Measurements from ENCODE around the gene TBC1D2.
"Not testable (repeated sequence)": the region's sequence is repeated elsewhere in the genome, so short reads cannot be mapped to it uniquely, and the experiment has no call there.

TBC1D2 gene, protein sequence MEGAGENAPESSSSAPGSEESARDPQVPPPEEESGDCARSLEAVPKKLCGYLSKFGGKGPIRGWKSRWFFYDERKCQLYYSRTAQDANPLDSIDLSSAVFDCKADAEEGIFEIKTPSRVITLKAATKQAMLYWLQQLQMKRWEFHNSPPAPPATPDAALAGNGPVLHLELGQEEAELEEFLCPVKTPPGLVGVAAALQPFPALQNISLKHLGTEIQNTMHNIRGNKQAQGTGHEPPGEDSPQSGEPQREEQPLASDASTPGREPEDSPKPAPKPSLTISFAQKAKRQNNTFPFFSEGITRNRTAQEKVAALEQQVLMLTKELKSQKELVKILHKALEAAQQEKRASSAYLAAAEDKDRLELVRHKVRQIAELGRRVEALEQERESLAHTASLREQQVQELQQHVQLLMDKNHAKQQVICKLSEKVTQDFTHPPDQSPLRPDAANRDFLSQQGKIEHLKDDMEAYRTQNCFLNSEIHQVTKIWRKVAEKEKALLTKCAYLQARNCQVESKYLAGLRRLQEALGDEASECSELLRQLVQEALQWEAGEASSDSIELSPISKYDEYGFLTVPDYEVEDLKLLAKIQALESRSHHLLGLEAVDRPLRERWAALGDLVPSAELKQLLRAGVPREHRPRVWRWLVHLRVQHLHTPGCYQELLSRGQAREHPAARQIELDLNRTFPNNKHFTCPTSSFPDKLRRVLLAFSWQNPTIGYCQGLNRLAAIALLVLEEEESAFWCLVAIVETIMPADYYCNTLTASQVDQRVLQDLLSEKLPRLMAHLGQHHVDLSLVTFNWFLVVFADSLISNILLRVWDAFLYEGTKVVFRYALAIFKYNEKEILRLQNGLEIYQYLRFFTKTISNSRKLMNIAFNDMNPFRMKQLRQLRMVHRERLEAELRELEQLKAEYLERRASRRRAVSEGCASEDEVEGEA

DNA sequence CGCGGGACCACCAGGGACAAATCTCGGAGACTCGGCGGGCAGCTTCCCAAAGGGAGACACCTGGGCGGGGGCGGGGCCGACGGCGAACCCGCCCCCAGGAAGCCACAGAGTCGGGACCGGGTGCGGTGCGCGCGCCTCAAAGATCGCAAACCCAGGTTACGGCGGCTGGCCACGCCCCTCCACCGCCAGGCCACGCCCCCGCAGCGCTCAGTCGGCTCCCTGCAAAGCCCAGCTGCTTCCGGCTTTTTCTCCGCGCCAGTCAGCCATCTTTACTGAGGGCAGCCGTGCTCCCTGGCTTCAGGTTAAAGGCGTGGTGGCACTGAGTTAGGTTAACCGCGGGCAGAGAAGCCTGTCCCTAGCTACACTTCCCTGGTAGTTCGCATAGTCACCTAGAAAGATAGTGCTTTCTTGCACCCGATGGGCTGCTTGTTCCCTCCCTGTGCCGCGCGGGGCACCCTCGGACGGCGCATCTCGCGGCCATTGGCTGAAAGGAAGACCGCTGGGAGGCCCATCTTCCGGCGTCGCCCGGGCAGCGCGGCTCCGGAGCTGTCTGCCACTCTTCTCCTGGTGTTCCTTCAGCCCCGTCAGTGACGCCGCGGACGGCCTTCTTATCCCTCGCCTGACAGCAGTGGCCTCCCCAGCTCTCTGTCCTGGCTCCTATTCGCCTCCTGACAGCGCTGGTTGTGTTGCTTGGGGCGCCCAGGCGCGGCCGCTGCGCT, at the start of gene TBC1D2:
TSS of gene TBC1D2 (minus strand) at position 72 of the 719 bp plus-strand sequence. CDS start 108 bp downstream, outside the sequence.
- peak; percentile 91 to 94 for DNase-seq (ENCODE audit: extremely low read depth in 1 of 2, low read depth in 1 of 2)

DNA sequence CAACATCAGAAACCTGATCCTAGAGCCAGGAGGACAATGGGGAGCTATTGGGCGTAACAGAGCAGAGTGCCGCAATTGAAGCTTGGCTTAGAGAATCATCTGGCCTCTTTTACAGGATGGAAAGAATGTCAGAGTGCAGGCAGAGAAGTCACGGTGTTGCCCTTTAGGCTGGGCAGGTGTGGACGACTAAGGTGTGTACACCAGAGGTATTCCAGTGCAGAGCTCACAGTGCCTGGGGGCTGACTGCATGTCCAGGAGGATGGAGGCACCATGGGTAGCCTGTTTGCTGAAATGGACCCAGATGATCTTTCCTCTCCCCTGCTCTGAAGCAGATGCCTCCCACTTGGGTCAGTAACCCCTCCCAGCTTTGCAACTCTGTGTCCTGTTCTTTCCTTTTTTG, 48.9 kb upstream of the TBC1D2 start:
- DNase-seq (ENCODE audit: extremely low read depth in 1 of 2, low read depth in 1 of 2) = no peak

DNA sequence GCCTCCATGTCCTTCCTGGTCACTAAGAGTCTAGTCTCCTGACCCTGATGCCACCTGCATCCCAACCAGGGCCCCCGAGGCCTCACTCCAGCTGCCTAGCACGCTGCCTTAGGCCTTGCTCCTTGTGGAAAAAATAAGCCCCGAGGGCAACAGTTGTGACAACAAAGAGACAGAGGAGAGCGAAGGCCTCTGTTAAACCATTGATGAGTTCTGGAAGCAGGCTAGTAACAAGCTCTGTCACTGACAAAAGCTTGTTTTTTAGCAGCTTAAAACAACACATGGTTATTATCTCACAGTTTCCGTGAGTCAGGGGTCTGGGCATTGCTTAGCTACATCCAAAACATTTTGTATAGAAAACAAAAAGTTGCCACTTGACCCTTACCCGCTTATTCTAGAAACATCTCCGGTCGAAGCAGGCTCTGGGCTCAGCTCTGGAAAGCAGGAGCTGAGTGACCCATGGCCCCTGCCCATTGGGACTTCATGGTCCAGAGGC, 48.2 kb upstream of the TBC1D2 start:
- no peak for DNase-seq (ENCODE audit: extremely low read depth in 1 of 2, low read depth in 1 of 2)

DNA sequence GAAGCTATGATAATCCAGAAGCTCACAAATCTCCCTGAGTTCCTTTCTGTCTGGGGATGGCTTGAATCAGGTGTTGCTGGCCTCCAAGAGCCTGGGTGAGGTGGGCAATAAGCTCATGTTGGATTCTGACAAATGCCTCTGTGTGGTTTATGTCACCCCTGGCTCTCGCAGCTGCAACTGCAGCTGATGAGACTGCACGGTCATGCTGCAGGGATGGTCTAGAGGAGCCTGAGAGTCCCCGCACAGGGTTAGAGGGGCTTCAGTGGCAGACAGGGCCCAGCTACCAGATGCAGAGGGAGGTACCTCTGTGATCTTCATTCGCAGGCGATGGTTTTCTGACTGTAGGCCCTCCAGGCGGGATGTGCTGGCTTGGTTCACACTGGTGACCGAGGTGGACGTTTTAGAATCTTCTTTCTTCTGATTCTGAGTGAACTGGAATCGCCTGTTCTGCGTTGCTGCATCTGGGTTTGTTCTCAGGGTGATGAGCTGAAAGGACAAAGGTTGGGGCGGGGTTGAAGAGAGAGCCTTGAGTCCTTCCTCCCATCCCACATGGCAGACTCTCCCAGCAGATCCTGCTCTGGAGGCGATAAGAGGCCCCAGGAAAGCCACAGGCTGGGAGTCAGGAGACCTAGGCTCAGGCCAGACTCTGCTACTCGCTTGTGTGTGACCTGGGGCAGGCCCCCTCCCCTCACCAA, 47.6 kb upstream of the TBC1D2 start:
- no peak for DNase-seq (ENCODE audit: extremely low read depth in 1 of 2, low read depth in 1 of 2)

DNA sequence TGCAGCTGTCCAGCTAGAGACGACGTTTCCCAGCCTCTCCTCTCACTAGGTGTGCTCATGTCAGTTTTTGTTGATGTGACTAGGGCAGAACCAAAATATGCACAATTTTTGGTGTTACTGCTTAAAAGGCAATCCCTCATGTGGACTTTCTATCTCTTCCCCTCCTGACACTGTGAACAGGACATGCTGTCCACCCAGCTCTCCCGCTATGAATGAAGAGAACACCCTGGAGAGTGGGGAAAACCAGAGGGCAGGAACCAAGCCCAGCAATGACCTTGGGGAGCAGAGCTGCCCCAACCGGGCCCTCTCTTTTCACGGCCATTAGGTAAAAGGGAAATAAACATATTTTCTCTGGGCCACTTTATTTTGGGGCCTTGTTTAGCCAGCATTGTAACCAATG, 46.7 kb upstream of the TBC1D2 start:
- no peak for DNase-seq (ENCODE audit: extremely low read depth in 1 of 2, low read depth in 1 of 2)

DNA sequence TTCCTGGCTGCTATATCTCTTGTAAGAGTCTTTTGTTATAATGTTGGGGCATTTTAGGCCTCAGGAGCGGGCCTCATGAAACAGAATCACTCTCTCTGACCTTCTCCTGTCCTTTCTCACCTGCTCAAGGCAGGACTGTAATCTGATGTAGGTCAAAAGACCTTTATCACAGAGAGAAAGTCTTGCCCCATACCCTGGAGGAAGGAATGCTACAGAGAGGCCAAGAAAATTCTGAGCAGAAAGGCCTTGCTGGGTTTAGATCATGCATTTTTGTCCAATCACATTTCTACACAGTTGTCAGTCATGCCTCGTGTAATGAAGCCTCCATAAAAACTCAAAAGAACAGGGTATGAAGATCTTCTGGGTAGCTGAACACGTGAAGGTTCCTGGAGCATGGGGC, 45.2 kb upstream of the TBC1D2 start:
- no peak for DNase-seq (ENCODE audit: extremely low read depth in 1 of 2, low read depth in 1 of 2)

DNA sequence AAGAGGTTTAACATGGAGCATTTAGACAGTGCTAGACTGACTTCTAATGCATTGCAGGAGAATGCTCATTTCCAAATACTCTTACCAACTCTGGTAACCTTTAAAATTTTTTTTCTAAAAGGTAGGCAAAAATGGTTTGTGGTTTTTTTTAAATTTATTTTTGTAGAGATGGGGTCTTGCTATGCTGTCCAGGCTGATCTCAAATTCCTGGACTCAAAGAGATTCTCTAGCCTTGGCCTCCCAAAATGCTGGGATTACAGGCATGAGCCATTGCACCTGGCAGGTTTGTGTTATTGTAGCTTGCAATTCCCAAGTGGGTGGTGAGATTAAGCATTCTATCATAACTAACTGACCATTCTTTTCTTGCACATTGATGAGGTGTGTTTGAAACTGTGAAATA, 43.0 kb upstream of the TBC1D2 start:
- DNase-seq (ENCODE audit: extremely low read depth in 1 of 2, low read depth in 1 of 2) = no peak

DNA sequence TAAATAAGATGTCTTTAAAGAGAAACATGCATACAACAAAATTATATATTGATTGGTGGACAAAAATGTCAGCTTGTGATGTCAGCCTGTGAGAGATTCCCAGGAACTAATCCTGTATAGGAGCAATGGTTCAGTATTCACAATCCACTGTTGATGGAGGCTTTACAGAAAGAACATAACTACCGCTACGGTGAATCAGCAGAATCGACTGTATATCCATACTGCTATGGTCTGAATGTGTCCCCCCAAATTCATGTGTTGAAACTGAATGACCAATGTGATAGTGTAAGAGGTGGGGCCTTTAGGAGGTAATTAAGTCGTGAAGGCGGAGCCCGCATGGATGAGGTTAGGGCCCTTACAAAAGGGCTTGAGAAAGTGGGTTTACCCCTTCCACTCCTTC, 40.4 kb upstream of the TBC1D2 start:
- DNase-seq (ENCODE audit: extremely low read depth in 1 of 2, low read depth in 1 of 2) = no peak

DNA sequence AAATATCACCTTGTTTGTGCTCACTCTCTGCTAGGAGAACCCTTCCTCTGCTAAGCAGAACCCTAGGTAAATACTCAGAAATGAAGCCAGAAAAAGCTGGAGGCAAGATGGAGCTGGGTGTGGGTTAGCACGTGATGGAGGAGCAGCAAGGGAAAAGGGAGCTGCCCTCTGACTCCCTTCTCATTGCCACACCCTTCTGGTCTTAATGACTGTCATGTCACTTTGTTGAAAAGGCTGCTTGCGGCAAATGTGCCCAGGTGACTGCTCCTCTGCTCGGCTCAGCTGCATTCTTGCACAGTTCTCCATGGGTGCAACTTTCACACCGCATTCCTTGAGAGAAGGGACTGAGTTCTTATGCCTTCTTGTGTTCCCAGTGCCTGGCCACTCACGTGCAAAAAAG, 36.4 kb upstream of the TBC1D2 start:
- no peak for DNase-seq (ENCODE audit: extremely low read depth in 1 of 2, low read depth in 1 of 2)

DNA sequence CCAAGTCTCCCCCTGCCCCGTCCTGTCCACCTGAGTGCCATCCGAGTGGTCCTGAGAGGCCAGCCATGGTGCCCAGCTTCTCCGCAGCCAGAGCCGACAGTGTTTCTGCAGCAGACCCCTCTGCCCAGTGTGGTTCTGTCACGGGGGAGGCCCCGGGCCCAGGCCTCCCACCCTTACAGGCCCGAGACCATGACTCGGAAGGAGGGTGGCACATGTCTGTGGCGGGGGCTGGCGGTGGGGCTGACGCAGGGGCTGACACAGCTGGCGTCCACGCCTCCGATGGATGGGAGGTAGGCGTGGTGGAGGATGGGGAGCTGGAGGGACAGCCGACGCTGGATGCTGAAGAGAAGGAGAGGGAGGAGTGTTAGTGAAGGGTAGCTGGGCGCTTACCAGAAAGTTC, 35.0 kb upstream of the TBC1D2 start:
- no peak for DNase-seq (ENCODE audit: extremely low read depth in 1 of 2, low read depth in 1 of 2)

DNA sequence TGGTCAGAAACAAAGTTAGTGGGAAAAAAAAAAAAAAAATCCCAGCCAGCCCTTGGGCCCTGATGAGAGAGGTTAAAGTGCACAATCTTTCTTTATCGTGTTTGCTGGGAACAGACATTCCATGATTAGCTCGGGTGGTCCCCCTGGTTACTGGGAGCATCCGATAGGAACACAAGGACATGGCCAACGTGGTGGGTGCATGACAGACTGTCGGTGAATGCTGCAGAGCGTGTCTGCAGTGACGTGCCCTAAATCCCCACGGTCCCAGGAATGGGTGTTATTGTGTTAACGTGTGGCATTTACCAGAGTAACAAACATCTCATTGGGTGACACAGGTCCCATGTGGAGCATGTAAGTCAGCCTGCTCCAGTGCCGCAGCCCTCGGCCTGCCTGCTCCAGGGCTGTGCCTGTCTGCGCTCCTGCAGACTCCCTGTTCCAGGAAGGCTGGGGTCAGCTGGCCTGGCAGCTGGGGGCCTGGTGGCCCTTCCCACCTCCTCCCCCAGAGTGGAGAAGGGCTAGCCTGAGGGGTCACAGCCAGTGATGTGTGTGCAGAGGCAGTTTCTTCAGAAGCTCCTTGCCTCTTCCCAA, 34.3 kb upstream of the TBC1D2 start:
- DNase-seq (ENCODE audit: extremely low read depth in 1 of 2, low read depth in 1 of 2) = no peak

DNA sequence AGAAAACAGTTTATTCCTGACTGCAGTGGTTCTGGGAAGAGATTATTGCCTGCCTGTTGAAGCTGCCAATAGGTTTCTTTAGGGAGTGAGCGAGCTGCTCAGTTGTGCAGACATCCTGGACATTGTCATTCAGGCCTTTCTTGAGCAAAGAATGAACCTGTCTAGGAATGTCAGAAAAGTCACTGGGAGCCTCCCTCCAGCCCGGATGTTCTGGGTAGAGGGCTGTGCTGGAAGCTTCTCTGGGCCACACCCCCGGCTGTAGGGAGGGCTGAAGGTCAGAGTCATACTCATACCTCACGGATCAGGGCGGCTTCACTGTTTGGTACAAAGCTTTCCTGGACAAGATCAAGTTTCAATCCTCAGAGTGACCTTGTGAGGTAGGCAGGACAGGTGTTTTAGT, 33.4 kb upstream of the TBC1D2 start:
- no peak for DNase-seq (ENCODE audit: extremely low read depth in 1 of 2, low read depth in 1 of 2)

DNA sequence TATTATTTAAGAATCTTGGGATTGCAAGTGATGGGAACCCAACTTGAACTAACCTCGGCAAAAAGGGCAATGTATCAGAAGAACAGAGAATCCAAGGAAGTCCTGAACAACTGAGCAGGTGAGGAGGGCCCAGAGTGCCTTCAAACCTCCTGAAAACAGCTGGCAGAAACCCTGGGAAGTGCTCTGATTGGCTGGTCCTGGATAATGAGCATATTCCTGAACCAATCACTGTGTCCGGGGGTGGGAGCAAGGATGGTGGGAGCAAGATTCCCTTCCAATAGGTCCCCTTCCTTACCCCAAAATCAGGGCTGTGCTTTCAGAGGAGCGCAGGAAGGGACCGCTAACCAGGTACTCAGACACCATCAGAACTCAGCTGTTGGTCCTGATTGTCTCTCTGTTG, 31.9 kb upstream of the TBC1D2 start:
- no peak for DNase-seq (ENCODE audit: extremely low read depth in 1 of 2, low read depth in 1 of 2)

DNA sequence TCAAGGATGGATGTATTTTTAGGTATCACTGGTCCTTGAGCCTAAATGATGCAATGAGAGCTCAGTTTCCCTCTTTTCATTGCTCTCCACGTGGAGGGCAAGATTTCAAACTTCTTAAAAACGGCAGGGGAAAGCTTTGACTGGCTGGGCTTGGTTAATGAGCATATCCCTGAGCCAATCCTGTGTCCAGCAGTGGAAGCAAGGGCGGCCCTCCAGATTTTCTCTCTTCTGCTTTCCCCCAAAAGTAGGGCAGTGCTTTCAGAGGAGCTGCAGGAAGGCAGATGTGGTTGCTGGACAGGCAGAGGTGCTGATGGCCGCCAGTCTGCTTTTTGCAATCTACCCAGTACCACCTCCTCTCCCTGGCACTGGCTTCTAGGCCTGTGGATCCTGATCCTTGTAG, 30.0 kb upstream of the TBC1D2 start:
- no peak for DNase-seq (ENCODE audit: extremely low read depth in 1 of 2, low read depth in 1 of 2)

DNA sequence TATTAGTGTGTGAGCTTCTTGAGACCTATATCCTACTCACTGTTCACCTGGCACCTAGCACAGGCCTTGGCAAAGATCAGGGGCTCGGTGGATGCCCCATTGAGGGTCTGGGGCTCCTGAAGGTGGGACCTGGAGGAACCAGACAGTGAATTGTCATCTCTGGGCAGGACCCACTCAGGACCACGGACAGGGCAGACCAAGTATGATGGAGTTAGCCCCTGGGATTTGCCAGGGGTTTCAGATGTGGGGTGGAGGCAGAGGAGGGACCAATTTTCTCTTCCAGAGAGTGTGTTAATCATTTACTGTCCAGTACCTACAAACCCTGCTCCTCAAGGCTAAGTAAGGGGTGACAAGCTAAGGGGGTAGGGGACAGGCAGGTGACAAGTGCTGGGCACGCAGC, 29.3 kb upstream of the TBC1D2 start:
- no peak for DNase-seq (ENCODE audit: extremely low read depth in 1 of 2, low read depth in 1 of 2)

DNA sequence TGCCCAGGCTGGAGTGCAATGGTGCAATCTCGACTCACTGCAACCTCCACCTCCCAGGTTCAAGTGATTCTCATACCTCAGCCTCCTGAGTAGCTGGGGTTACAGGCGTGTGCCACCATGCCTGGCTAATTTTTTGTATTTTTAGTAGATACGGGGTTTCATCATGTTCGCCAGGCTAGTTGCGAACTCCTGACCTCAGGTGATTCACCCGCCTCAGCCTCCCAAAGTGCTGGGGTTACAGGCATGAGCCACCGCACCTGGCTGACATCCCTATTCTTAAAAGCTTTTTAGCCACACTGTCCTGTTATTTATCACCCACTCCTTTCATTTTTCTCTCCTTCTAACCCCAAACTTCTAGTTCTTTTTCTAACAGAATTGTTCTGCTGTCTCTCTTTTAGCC, 27.7 kb upstream of the TBC1D2 start:
- DNase-seq (ENCODE audit: extremely low read depth in 1 of 2, low read depth in 1 of 2) = not testable (repeated sequence)

DNA sequence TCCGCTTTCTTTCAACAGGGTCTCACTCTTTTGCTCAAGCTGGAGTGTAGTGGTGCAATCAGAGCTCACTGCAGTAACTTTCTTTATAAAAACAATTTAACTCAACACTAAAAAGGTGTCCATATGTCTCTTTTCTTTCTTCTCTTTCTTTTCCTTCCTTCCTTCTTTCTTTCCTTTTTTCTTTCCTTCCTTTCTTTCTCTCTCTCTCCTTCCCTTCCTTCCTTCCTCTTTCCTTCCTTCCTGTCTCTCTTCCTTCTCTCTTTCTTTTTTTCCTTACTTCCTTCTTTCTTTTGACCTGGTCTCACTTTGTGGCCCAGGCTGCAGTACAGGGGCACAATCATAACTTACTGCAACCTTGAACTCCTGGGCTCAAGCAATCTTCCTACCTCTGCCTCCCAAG, 25.8 kb upstream of the TBC1D2 start:
- no peak for DNase-seq (ENCODE audit: extremely low read depth in 1 of 2, low read depth in 1 of 2)

DNA sequence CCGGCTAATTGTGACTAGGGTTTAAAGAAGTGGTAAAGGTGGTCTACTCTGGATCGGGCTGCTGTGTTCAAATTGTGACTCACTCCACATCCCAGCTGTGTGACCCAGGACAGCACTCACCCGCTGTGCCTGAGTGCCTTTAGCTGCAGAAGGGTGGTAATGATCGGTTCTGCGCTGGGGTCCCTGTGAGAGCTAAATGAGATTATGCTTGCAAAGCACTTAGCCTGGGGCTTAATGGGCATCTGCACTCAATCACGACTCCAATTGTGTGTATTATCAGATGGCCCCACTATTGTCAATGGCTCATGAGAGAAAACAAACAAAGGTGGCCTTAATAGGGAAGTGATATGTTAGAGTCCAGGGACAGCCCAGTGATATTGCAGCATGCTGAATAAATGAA, 25.1 kb upstream of the TBC1D2 start:
- DNase-seq (ENCODE audit: extremely low read depth in 1 of 2, low read depth in 1 of 2) = no peak

DNA sequence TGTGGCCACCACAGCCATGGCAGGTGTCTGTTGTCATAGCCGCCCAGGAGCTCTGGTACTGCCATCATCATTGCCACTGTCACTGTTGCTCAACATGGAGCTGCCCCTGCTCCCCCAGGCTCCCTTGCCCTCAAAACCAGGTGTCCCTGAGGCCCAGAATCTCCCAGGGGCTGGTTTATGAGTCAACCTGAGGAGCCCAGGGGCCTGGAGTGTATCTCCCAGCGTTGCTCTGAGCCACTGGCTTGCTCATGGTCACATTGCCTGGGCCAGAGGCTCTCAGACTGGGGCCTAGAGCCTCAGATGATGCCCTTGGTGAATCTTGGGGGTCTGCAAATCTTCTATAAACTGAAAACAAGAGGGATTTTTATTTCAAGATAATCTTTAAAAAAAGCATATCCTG, 24.7 kb upstream of the TBC1D2 start:
- DNase-seq (ENCODE audit: extremely low read depth in 1 of 2, low read depth in 1 of 2) = no peak

DNA sequence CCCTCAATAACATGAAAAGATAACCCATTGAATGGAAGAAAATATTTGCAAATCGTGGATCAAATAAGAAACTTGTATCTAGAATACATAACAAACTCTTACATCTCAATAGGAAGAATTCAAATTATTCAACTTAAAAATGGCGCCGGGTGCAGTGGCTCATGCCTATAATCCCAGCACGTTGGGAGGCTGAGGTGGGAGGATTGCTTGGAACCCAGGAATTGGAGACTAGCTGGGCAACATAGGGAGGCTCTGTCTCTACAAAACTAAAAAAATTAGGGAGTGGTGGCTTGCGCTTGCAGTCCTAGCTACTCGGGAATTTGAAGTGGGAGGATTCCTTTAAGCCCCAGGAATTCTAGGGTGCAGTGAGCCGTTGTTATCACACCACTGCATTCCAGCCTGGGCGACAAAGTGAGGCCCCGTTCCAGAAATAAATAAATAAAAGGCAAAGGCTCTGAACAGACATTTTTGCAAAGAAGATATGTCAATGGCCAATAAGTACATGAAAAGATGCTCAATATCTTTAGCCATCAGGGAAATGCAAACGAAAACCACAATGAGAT, 21.5 kb upstream of the TBC1D2 start:
- DNase-seq (ENCODE audit: extremely low read depth in 1 of 2, low read depth in 1 of 2) = no peak

All from stimulated activated CD8-positive, alpha-beta memory T cell treated with anti-CD3 and anti-CD28 coated beads, Interleukin-7, amount 100 ng/mL, for 48 hours (primary cell).